Measurements from ENCODE around the gene LIPT2. TPM values are rescaled to one million over a fixed set of nuclear protein-coding genes. Genes with fewer than 3 reads are reported as not detected.

The LIPT2 gene
- total and polyA plus RNA-seq, 2 donors from 2014 or later = 4.0 to 8.9 TPM

GRCh38 chr11:74442636-74443035 is 50.9 kb downstream of the LIPT2 start:
- Histone ChIP-seq H3K27me3 (ENCODE audit: control insufficient read depth, insufficient read depth, low read length) (no peaks in the 10 kb centered on the region), H3K9me3 (ENCODE audit: control insufficient read depth in 2 of 3, insufficient read depth in 1 of 3, low read length in 3 of 3) (no peaks in the 10 kb centered on the region), H3K27ac (ENCODE audit: low read depth in 2 of 2, low read length in 2 of 2) (no peak overlapping the region), H3K4me3 (ENCODE audit: low read length in 3 of 3) (no peak overlapping the region), H3K4me1 (ENCODE audit: control insufficient read depth in 2 of 3, insufficient read depth in 2 of 3, low read depth in 1 of 3, low read length in 3 of 3) (peaks cover 0 to 4% (median 2%) of the 10 kb centered on the region in 3 donors), H3K36me3 (ENCODE audit: control insufficient read depth in 2 of 3, insufficient read depth in 3 of 3, low read length in 3 of 3) (no peaks in the 10 kb centered on the region), H3K9ac (ENCODE audit: low read length in 3 of 3) (no peak overlapping the region)
- intact Hi-C loops (cut with DNase I) = loop anchor here (10.0 kb wide), 1 partner anchor 48 kb away; the partner anchor contains the start of gene PGM2L1
- no peak for FAIRE-seq
- DNase-seq = no peak
- no peak for TF ChIP-seq CTCF (IDR thresholded peaks at IDR 0.05; ENCODE audit: borderline replicate concordance, extremely low read depth, insufficient read depth)

Other genes with a start within 250 kb of the LIPT2 start
- gene P4HA3, start 182.1 kb downstream of the LIPT2 start, total RNA-seq = 1.2 TPM
- 0.39 TPM for gene P4HA3, start 182.1 kb downstream of the LIPT2 start, polyA plus RNA-seq (ENCODE audit: insufficient read depth, low read depth, low replicate concordance)
- 11.5 TPM for gene PGM2L1, start 95.3 kb downstream of the LIPT2 start, total RNA-seq
- gene PGM2L1, start 95.3 kb downstream of the LIPT2 start, polyA plus RNA-seq (ENCODE audit: insufficient read depth, low read depth, low replicate concordance) = 1.0 TPM
- 19.2 TPM for gene KCNE3, start 26.2 kb downstream of the LIPT2 start, total RNA-seq
- 15.9 TPM for gene KCNE3, start 26.2 kb downstream of the LIPT2 start, polyA plus RNA-seq (ENCODE audit: insufficient read depth, low read depth, low replicate concordance)
- 22.3 TPM for gene POLD3, start 98.9 kb upstream of the LIPT2 start, total RNA-seq
- gene POLD3, start 98.9 kb upstream of the LIPT2 start, polyA plus RNA-seq (ENCODE audit: insufficient read depth, low read depth, low replicate concordance) = 12.8 TPM
- gene CHRDL2, start 237.7 kb upstream of the LIPT2 start, total RNA-seq = 2.0 TPM
- gene CHRDL2, start 237.7 kb upstream of the LIPT2 start, polyA plus RNA-seq (ENCODE audit: insufficient read depth, low read depth, low replicate concordance) = 3.9 TPM